ENCODE results near the gene POLD3.

Gene POLD3

GRCh38 chr11:74636630-74637184, 44.3 kb downstream of the POLD3 start:
- WGBS, 2 experiments: 94 to 100% methylated on average over 1 of the region's 1 CpG
- H3K4me3 ChIP-seq (ENCODE audit: insufficient read depth, low read depth, low read length): no peak overlapping the region
- H3K27me3 ChIP-seq (ENCODE audit: control insufficient read depth, insufficient read depth, low read length, poor library complexity, severe bottlenecking): no peaks in the 10 kb centered on the region
- peaks cover 27% of the 10 kb centered on the region for H3K36me3 ChIP-seq (ENCODE audit: control insufficient read depth, insufficient read depth, low read length)
- peaks cover 11% of the 10 kb centered on the region for H3K4me1 ChIP-seq (ENCODE audit: control insufficient read depth, insufficient read depth, low read length)
- no peak overlapping the region for H3K27ac ChIP-seq (ENCODE audit: insufficient read depth, low read depth, low read length, poor library complexity, severe bottlenecking)
- H3K9me3 ChIP-seq (ENCODE audit: control insufficient read depth, low read length): no peaks in the 10 kb centered on the region

DNA sequence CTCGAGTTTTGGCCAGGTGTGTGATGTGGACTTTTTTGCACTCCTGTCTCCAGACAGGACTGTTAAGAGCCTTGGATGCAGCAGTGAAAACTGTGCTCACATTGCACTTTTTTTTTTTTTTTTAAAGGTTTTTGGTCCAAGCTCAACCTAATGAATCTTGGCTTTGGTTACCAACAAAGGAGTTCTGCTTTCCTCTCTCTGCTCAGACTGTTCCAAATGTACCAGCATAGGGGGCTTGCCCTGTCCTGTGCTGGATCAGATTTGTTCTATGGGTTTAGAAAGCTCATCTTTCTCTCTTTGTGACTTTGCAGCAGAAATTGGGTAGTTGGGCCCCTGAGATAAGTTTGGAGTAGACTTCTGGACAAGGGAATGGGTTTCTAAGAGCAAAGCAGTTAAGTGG, 45.3 kb downstream of the POLD3 start:
- Histone ChIP-seq H3K27me3 (ENCODE audit: control insufficient read depth, insufficient read depth, low read length, poor library complexity, severe bottlenecking) (no peaks in the 10 kb centered on the region), H3K9me3 (ENCODE audit: control insufficient read depth, low read length) (no peaks in the 10 kb centered on the region), H3K4me1 (ENCODE audit: control insufficient read depth, insufficient read depth, low read length) (peaks cover 11% of the 10 kb centered on the region), H3K36me3 (ENCODE audit: control insufficient read depth, insufficient read depth, low read length) (peaks cover 34% of the 10 kb centered on the region), H3K4me3 (ENCODE audit: insufficient read depth, low read depth, low read length) (no peak overlapping the region), H3K27ac (ENCODE audit: insufficient read depth, low read depth, low read length, poor library complexity, severe bottlenecking) (no peak overlapping the region)
- WGBS, 2 experiments: 86 to 94% methylated on average over 1 of the region's 1 CpG

GRCh38 chr11:74638869-74639268, 46.5 kb downstream of the POLD3 start:
- 58 to 69% methylated on average over 1 of the region's 1 CpG for WGBS, 2 experiments
- Histone ChIP-seq H3K4me1 (ENCODE audit: control insufficient read depth, insufficient read depth, low read length) (peaks cover 11% of the 10 kb centered on the region), H3K9me3 (ENCODE audit: control insufficient read depth, low read length) (no peaks in the 10 kb centered on the region), H3K36me3 (ENCODE audit: control insufficient read depth, insufficient read depth, low read length) (peaks cover 35% of the 10 kb centered on the region), H3K4me3 (ENCODE audit: insufficient read depth, low read depth, low read length) (no peak overlapping the region), H3K27me3 (ENCODE audit: control insufficient read depth, insufficient read depth, low read length, poor library complexity, severe bottlenecking) (no peaks in the 10 kb centered on the region), H3K27ac (ENCODE audit: insufficient read depth, low read depth, low read length, poor library complexity, severe bottlenecking) (no peak overlapping the region)

GRCh38 chr11:74639533-74639932, 47.2 kb downstream of the POLD3 start:
- peaks cover 40% of the 10 kb centered on the region for H3K36me3 ChIP-seq (ENCODE audit: control insufficient read depth, insufficient read depth, low read length)
- 98% methylated on average over 5 of the region's 5 CpGs for WGBS, 2 experiments

GRCh38 chr11:74641289-74641688, 48.9 kb downstream of the POLD3 start:
- H3K9me3 ChIP-seq (ENCODE audit: control insufficient read depth, low read length): no peaks in the 10 kb centered on the region
- peaks cover 37% of the 10 kb centered on the region for H3K36me3 ChIP-seq (ENCODE audit: control insufficient read depth, insufficient read depth, low read length)
- no peak overlapping the region for H3K4me3 ChIP-seq (ENCODE audit: insufficient read depth, low read depth, low read length)
- H3K27me3 ChIP-seq (ENCODE audit: control insufficient read depth, insufficient read depth, low read length, poor library complexity, severe bottlenecking): no peaks in the 10 kb centered on the region
- no peak overlapping the region for H3K27ac ChIP-seq (ENCODE audit: insufficient read depth, low read depth, low read length, poor library complexity, severe bottlenecking)
- peaks cover 11% of the 10 kb centered on the region for H3K4me1 ChIP-seq (ENCODE audit: control insufficient read depth, insufficient read depth, low read length)
- WGBS, 2 experiments: 91 to 93% methylated on average over 8 of the region's 8 CpGs

More at GRCh38 chr11:74639533-74639932, 47.2 kb downstream of the POLD3 start:
- Histone ChIP-seq H3K27me3 (ENCODE audit: control insufficient read depth, insufficient read depth, low read length, poor library complexity, severe bottlenecking) (no peaks in the 10 kb centered on the region), H3K4me3 (ENCODE audit: insufficient read depth, low read depth, low read length) (no peak overlapping the region), H3K9me3 (ENCODE audit: control insufficient read depth, low read length) (no peaks in the 10 kb centered on the region), H3K4me1 (ENCODE audit: control insufficient read depth, insufficient read depth, low read length) (peaks cover 11% of the 10 kb centered on the region), H3K27ac (ENCODE audit: insufficient read depth, low read depth, low read length, poor library complexity, severe bottlenecking) (no peak overlapping the region)

DNA sequence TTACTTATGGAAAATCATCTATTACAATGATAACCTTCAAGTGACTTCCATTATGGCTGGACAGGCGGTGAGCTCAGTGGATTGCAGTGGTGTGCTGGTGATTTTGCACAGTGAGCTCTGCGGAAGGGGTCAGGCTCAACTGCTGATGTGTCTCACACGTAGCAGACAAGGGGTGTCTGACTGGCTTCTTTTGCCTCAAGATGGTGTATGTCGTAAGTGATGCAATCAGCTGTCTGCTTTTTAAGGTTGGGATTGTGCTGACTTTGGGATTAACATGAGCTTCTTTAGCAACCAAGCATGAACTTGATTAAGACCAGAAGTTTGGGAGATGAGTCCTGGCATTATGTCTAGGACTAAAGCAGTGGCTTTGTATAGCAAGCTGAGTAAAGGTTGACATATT, 49.5 kb downstream of the POLD3 start:
- Histone ChIP-seq H3K27me3 (ENCODE audit: control insufficient read depth, insufficient read depth, low read length, poor library complexity, severe bottlenecking) (no peaks in the 10 kb centered on the region), H3K9me3 (ENCODE audit: control insufficient read depth, low read length) (no peaks in the 10 kb centered on the region), H3K36me3 (ENCODE audit: control insufficient read depth, insufficient read depth, low read length) (peaks cover 32% of the 10 kb centered on the region), H3K27ac (ENCODE audit: insufficient read depth, low read depth, low read length, poor library complexity, severe bottlenecking) (no peak overlapping the region), H3K4me1 (ENCODE audit: control insufficient read depth, insufficient read depth, low read length) (peaks cover 17% of the 10 kb centered on the region), H3K4me3 (ENCODE audit: insufficient read depth, low read depth, low read length) (no peak overlapping the region)
- 97% methylated on average over 4 of the region's 4 CpGs for WGBS, 2 experiments

- no peak overlapping the region for H3K4me3 ChIP-seq (ENCODE audit: insufficient read depth, low read depth, low read length)
- H3K36me3 ChIP-seq (ENCODE audit: control insufficient read depth, insufficient read depth, low read length): peaks cover 31% of the 10 kb centered on the region
- WGBS, 2 experiments: 96 to 97% methylated on average over 5 of the region's 5 CpGs
- no peaks in the 10 kb centered on the region for H3K27me3 ChIP-seq (ENCODE audit: control insufficient read depth, insufficient read depth, low read length, poor library complexity, severe bottlenecking)
- peaks cover 17% of the 10 kb centered on the region for H3K4me1 ChIP-seq (ENCODE audit: control insufficient read depth, insufficient read depth, low read length)
- H3K27ac ChIP-seq (ENCODE audit: insufficient read depth, low read depth, low read length, poor library complexity, severe bottlenecking): no peak overlapping the region
- H3K9me3 ChIP-seq (ENCODE audit: control insufficient read depth, low read length): no peaks in the 10 kb centered on the region
Observed at GRCh38 chr11:74642912-74643311, 50.5 kb downstream of the POLD3 start.

DNA sequence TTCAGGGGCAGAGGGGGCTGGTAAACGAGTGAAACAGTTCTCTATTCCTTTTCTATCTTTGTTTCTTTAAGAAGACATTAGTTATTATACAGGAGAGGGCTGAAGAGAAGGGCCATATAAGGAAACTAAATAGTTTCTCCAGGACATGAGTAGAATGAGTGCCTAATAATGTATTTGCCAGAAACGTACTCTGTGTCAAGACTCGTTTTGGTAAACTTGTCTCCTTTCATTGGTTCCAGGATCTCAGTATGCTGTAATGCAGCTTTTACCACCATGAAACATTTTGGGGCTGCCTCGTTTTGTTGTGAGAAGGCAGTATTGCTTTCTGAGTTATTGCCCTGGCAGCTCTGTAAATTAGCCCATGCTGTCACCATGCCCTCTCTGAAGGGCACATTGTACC, 51.7 kb downstream of the POLD3 start:
- peaks cover 31% of the 10 kb centered on the region for H3K36me3 ChIP-seq (ENCODE audit: control insufficient read depth, insufficient read depth, low read length)
- WGBS, 2 experiments: 89 to 98% methylated on average over 4 of the region's 4 CpGs

GRCh38 chr11:74646215-74646614, 53.8 kb downstream of the POLD3 start:
- H3K4me3 ChIP-seq (ENCODE audit: insufficient read depth, low read depth, low read length): no peak overlapping the region
- no peak overlapping the region for H3K27ac ChIP-seq (ENCODE audit: insufficient read depth, low read depth, low read length, poor library complexity, severe bottlenecking)
- H3K4me1 ChIP-seq (ENCODE audit: control insufficient read depth, insufficient read depth, low read length): peaks cover 10% of the 10 kb centered on the region
- H3K27me3 ChIP-seq (ENCODE audit: control insufficient read depth, insufficient read depth, low read length, poor library complexity, severe bottlenecking): no peaks in the 10 kb centered on the region
- H3K9me3 ChIP-seq (ENCODE audit: control insufficient read depth, low read length): no peaks in the 10 kb centered on the region
- peaks cover 21% of the 10 kb centered on the region for H3K36me3 ChIP-seq (ENCODE audit: control insufficient read depth, insufficient read depth, low read length)
- 96 to 98% methylated on average over 4 of the region's 4 CpGs for WGBS, 2 experiments

More for the DNA sequence above, 51.7 kb downstream of the POLD3 start:
- H3K4me3 ChIP-seq (ENCODE audit: insufficient read depth, low read depth, low read length): no peak overlapping the region
- peaks cover 10% of the 10 kb centered on the region for H3K4me1 ChIP-seq (ENCODE audit: control insufficient read depth, insufficient read depth, low read length)
- H3K27me3 ChIP-seq (ENCODE audit: control insufficient read depth, insufficient read depth, low read length, poor library complexity, severe bottlenecking): no peaks in the 10 kb centered on the region
- no peaks in the 10 kb centered on the region for H3K9me3 ChIP-seq (ENCODE audit: control insufficient read depth, low read length)
- H3K27ac ChIP-seq (ENCODE audit: insufficient read depth, low read depth, low read length, poor library complexity, severe bottlenecking): no peak overlapping the region

DNA sequence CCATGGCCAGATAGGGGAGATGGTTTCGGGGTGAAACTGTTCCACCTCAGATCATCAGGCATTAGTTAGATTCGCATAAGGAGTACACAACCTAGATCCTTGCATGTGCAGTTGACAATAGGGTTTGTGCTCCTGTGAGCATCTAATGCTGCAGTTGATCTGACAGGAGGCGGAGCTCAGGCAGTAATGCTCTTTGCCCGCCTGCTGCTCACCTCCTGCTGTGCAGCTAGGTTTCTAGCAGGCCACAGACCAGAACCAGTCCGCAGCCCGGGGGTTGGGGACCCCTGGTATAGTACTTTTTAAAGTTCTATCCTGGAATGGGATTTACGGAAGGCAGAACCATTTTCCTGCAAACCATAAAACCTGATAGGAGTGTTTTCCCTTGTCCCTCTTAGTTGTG, 54.6 kb downstream of the POLD3 start:
- H3K27ac ChIP-seq (ENCODE audit: insufficient read depth, low read depth, low read length, poor library complexity, severe bottlenecking): no peak overlapping the region
- H3K36me3 ChIP-seq (ENCODE audit: control insufficient read depth, insufficient read depth, low read length): peaks cover 13% of the 10 kb centered on the region
- H3K4me1 ChIP-seq (ENCODE audit: control insufficient read depth, insufficient read depth, low read length): peaks cover 10% of the 10 kb centered on the region
- no peaks in the 10 kb centered on the region for H3K27me3 ChIP-seq (ENCODE audit: control insufficient read depth, insufficient read depth, low read length, poor library complexity, severe bottlenecking)
- H3K4me3 ChIP-seq (ENCODE audit: insufficient read depth, low read depth, low read length): no peak overlapping the region
- no peaks in the 10 kb centered on the region for H3K9me3 ChIP-seq (ENCODE audit: control insufficient read depth, low read length)
- 57 to 64% methylated on average over 6 to 7 of the region's 7 CpGs for WGBS, 2 experiments

- H3K27me3 ChIP-seq (ENCODE audit: control insufficient read depth, insufficient read depth, low read length, poor library complexity, severe bottlenecking): no peaks in the 10 kb centered on the region
- no peak overlapping the region for H3K4me3 ChIP-seq (ENCODE audit: insufficient read depth, low read depth, low read length)
- H3K36me3 ChIP-seq (ENCODE audit: control insufficient read depth, insufficient read depth, low read length): peaks cover 9% of the 10 kb centered on the region
- H3K27ac ChIP-seq (ENCODE audit: insufficient read depth, low read depth, low read length, poor library complexity, severe bottlenecking): no peak overlapping the region
- no peaks in the 10 kb centered on the region for H3K9me3 ChIP-seq (ENCODE audit: control insufficient read depth, low read length)
- peaks cover 10% of the 10 kb centered on the region for H3K4me1 ChIP-seq (ENCODE audit: control insufficient read depth, insufficient read depth, low read length)
Observed at GRCh38 chr11:74647404-74647803, 55.0 kb downstream of the POLD3 start.

Measured in ectodermal cell (in vitro differentiated cells).